GM12891 (cell line): ENCODE data around the gene LHB.

Experiments used
- PAX5 ChIP-seq: IDR thresholded peaks from 2 replicates; pipeline ENCODE4 v1.6.1; 2011; ENCODE audit warnings: low read length, moderate library complexity, mild to moderate bottlenecking; ENCODE audit not compliant: insufficient read depth, severe bottlenecking
- POLR2A ChIP-seq: IDR thresholded peaks from 2 replicates; pipeline ENCODE4 v1.6.1; 2011; ENCODE audit warnings: low read depth, low read length, control low read depth
- POLR2AphosphoS5 ChIP-seq: IDR thresholded peaks from 2 replicates; pipeline ENCODE4 v1.6.1; 2011; ENCODE audit warnings: low read depth, low read length, control low read depth
- POU2F2 ChIP-seq: IDR thresholded peaks from 2 replicates; pipeline ENCODE4 v1.6.1; 2011; ENCODE audit warnings: low read depth, mild to moderate bottlenecking, control low read depth, low read length, moderate library complexity
- TAF1 ChIP-seq: IDR thresholded peaks from 2 replicates; pipeline ENCODE4 v1.6.1; 2011; ENCODE audit warnings: low read depth, low read length, control low read depth

DNA sequence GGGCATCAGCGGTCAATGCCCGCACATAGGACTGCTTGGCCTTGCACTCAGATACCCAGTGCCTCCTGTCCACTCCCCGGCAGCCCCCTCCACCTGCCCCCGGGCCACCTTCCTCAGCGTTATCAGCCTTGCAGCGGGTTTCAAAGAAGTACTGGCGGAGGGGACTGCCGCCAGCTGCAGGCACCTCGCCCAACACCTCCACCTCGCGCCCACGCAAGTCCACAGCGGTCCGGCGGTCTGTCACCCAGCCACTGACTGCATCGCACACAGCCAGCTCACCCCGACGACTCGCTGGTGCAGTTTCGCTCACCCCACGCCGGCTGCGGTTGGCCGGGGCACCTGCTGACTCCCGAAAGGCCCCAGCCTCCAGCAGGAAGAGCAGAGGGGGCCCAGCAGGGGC is 44.6 kb upstream of the LHB start:
- TF ChIP-seq POLR2A (no peak), TAF1 (no peak), POU2F2 (no peak), POLR2AphosphoS5 (no peak), PAX5 (no peak)
